Ascending aorta (tissue), 2 donors: ENCODE measurements around the gene ROR1. TPM values are rescaled to one million over a fixed set of nuclear protein-coding genes. Genes with fewer than 3 reads are reported as not detected.
A peak's percentile ranks its signal among the peaks of the same experiment; 100 is the strongest.

ENCODE experiments used
- DNase-seq, 2 donors: peaks; one replicate each; pipeline ENCODE4 v3.0.0-alpha.2; 2019; ENCODE audit warnings: low spot score in 2 of 2
- H3K27ac ChIP-seq, 2 donors: fragments of 200-600 bp; sonication (generic); one replicate each; pipeline ENCODE4 v1.5.1; 2016 to 2017; ENCODE audit warnings: mild to moderate bottlenecking in 1 of 2
- H3K27me3 ChIP-seq: fragments of 200-600 bp; sonication (generic); one replicate; pipeline ENCODE4 v1.5.1; 2017
- H3K36me3 ChIP-seq, 2 donors: fragments of 200-600 bp; sonication (generic); one replicate each; pipeline ENCODE4 v1.5.1; 2016
- H3K4me1 ChIP-seq, 2 donors: fragments of 200-600 bp; sonication (generic); one replicate each; pipeline ENCODE4 v1.5.1; 2016 to 2017; ENCODE audit warnings: mild to moderate bottlenecking in 1 of 2
- H3K4me3 ChIP-seq, 2 donors: fragments of 200-600 bp; sonication (generic); one replicate each; pipeline ENCODE4 v1.5.1; 2016 to 2017; ENCODE audit warnings: mild to moderate bottlenecking in 1 of 2
- H3K9me3 ChIP-seq, 2 donors: fragments of 200-600 bp; sonication (generic); one replicate each; pipeline ENCODE4 v1.5.1; 2016
- intact Hi-C: fragments of 100-400 bp; cut with DNase I; formaldehyde crosslinking; loops from one replicate; pipeline ENCODE4 v1.15.1; 2023
- total RNA-seq: library from RNA; depleted of rRNA; stranded (reverse); fragments of >200 nt; gene quantifications from one replicate; pipeline ENCODE4 v1.1.0, GENCODE V29; 2016
- TF ChIP-seq, protein P1 (sequence below), 3 experiments: fragments of 200-600 bp in 2 of 3; fragments of 450-650 bp in 1 of 3; sonication (generic) in 2 of 3; IDR thresholded peaks; one replicate each; pipeline ENCODE4 v1.5.1; 2016 to 2019; ENCODE audit warnings: antibody characterized with exemption in 3 of 3, mild to moderate bottlenecking in 1 of 3, moderate library complexity in 1 of 3

Gene ROR1
- total RNA-seq, 1 donor from 2014 or later = 115 TPM

DNA sequence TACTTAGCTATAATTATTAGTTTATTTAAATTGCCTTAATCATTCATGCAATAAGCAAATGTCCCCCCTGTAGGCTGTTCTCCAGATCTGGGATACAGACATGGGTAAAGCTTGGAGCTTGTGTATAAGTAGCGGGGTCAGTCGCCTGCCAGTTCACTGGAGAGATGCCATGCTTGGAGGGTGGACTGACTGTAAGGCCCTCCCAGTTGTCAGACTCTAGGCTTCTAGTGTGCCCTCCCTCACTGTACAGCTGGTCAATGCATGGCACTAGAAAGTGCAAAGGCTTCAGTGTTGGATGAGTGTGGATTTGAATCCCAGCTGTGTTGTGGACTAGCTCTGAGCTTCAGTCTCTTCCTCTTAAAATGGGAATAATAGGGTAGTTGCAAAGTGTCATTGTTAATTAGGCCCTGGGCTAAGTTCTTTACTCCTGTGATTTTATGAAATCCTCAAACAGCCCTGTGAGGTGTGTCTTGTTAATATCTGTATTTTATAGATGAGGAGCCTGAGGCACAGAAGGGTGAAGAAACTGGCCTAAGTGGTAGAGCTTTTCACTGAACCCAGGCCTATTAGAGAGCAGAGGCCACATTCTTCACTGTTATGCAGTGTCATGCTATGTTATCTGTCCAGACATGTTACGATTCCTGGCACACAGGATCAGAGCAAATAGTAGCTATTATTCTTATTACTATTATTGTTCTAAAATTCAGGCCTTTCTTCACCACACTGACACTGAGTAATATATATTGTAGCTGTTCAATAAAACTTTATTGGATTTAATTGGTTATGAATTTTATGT is 85.9 kb downstream of the ROR1 start:
- Histone ChIP-seq H3K4me3 (no peak overlapping the region), H3K9me3 (no peaks in the 10 kb centered on the region), H3K36me3 (no peaks in the 10 kb centered on the region), H3K4me1 (peaks cover 4 to 42% of the 10 kb centered on the region in 2 donors), H3K27ac (peak overlapping the region in 1 of 2 donors; percentile 63), H3K27me3 (no peaks in the 10 kb centered on the region)
- no peak for DNase-seq
- intact Hi-C loops = loop anchor here (5.0 kb wide), 1 partner anchor 37 kb away; no protein-coding TSS in a partner anchor
- TF ChIP-seq, protein P1, sequence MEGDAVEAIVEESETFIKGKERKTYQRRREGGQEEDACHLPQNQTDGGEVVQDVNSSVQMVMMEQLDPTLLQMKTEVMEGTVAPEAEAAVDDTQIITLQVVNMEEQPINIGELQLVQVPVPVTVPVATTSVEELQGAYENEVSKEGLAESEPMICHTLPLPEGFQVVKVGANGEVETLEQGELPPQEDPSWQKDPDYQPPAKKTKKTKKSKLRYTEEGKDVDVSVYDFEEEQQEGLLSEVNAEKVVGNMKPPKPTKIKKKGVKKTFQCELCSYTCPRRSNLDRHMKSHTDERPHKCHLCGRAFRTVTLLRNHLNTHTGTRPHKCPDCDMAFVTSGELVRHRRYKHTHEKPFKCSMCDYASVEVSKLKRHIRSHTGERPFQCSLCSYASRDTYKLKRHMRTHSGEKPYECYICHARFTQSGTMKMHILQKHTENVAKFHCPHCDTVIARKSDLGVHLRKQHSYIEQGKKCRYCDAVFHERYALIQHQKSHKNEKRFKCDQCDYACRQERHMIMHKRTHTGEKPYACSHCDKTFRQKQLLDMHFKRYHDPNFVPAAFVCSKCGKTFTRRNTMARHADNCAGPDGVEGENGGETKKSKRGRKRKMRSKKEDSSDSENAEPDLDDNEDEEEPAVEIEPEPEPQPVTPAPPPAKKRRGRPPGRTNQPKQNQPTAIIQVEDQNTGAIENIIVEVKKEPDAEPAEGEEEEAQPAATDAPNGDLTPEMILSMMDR (IDR thresholded peaks at IDR 0.05) = no peak

DNA sequence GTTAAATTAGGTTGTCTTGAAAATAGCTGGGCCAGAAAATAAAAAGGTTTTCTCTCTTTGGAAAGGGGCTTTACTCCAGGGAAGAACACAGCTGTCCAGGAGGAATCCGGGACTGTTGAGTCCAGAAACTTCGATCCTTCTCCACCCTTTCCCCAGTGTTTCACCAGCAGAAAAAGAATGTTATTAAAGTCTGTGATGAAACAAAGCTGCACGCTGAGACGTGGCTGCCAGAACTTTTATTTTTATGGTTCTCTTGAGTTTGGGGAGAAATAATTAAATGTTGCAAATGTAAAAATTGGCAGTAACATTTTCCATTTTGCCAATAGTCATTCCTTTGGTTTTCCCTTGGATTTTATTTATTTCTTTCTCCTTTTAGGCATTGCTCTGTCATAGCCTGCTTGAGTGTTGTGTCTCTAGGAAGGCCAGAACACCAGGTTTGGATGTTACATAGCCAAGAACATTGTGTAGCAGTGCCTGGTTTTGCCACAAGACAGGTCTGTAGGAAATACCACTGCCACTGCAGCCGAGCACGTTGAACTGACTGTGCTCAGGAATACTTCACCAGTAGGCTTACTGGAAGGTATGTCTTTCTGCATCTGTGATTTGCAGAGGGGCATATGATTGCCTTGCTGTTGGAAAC is 87.4 kb downstream of the ROR1 start:
- Histone ChIP-seq H3K36me3 (no peaks in the 10 kb centered on the region), H3K4me3 (peak overlapping the region in 1 of 2 donors; percentile 6), H3K27me3 (no peaks in the 10 kb centered on the region), H3K4me1 (peaks cover 4 to 42% of the 10 kb centered on the region in 2 donors), H3K27ac (peak overlapping the region; percentile 65), H3K9me3 (no peaks in the 10 kb centered on the region)
- no peak for DNase-seq
- TF ChIP-seq, protein P1 (IDR thresholded peaks at IDR 0.05) = no peak
- intact Hi-C loops = loop anchor here (5.0 kb wide), 1 partner anchor 39 kb away; no protein-coding TSS in a partner anchor

DNA sequence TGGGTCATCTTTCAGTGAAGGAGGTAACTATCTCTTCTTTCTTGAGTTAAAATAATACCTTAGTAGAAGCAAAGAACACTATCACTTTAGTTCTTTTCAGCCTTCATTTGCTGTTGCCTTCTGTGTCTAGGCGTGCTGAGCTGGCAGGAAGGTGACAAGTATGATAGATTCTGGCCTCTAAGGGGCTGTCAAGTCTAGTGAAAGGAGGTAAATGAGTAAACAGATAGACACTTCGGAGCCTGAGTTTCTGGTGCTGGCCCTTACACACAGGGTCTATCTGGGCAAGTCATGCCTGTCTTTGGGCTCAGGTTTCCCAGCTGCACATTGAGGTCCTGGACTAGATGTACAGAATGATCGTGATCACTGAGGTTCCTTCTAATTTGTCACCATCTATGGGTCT is 89.3 kb downstream of the ROR1 start:
- Histone ChIP-seq H3K4me3 (no peak overlapping the region), H3K4me1 (peaks cover 2 to 40% of the 10 kb centered on the region in 2 donors), H3K27me3 (no peaks in the 10 kb centered on the region), H3K9me3 (no peaks in the 10 kb centered on the region), H3K36me3 (no peaks in the 10 kb centered on the region), H3K27ac (peak overlapping the region in 1 of 2 donors; percentile 30)
- intact Hi-C loops = loop anchor here (5.0 kb wide), 1 partner anchor 41 kb away; no protein-coding TSS in a partner anchor
- TF ChIP-seq, protein P1 (IDR thresholded peaks at IDR 0.05) = no peak
- DNase-seq = no peak

DNA sequence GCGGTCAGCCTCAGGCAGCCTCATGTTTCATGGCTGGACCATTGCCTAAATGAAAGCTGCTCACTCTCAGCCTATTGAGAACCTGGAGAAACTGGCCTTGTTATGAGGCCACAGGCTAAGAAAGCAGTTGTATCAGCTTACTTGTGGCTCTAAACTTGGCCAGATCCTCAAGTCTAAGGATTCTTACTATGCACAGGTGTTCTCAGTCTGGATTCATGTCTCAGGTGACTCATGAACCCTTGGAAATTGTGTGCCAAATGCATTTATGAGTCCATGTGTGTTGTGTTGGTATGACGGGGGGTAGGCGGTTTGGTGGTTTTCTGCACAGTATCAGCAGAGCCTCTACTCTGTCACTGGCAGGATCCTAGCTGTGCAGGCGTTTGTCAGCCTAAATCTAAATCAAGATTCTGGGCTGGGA is 90.4 kb downstream of the ROR1 start:
- no peak for DNase-seq
- no peak overlapping the region for H3K4me3 ChIP-seq
- TF ChIP-seq, protein P1 (IDR thresholded peaks at IDR 0.05) = no peak
- no peaks in the 10 kb centered on the region for H3K9me3 ChIP-seq
- H3K4me1 ChIP-seq = peaks cover 0 to 45% of the 10 kb centered on the region in 2 donors
- H3K27ac ChIP-seq = no peak overlapping the region
- no peaks in the 10 kb centered on the region for H3K27me3 ChIP-seq
- intact Hi-C loops = loop anchor here (5.0 kb wide), 1 partner anchor 42 kb away; no protein-coding TSS in a partner anchor
- H3K36me3 ChIP-seq = no peaks in the 10 kb centered on the region

DNA sequence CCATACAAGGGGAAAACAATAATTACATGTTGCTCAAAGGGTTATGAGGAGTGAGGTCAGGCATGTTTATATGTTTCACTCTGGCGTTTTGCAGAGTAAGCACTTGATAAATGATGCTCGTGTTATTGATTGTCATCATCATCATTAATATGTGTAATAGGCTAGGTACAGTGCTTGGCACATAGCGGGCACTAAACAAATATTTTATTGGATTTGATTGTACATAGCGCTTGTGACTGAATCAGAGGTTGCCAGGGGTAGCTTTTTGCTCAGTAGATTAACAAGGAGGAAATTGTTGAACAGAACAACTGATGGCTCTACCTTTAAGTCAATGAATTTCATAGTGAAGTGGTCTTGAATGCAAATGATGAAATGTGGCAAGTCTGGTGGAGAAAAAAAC is 91.7 kb downstream of the ROR1 start:
- Histone ChIP-seq H3K4me1 (peaks cover 0 to 40% of the 10 kb centered on the region in 2 donors), H3K9me3 (no peaks in the 10 kb centered on the region), H3K4me3 (no peak overlapping the region), H3K27ac (no peak overlapping the region), H3K27me3 (no peaks in the 10 kb centered on the region), H3K36me3 (no peaks in the 10 kb centered on the region)
- TF ChIP-seq, protein P1 (IDR thresholded peaks at IDR 0.05) = no peak
- intact Hi-C loops = no loop called here
- DNase-seq = no peak
